Stimulated activated CD4-positive, alpha-beta T cell treated with anti-CD3 and anti-CD28 coated beads, Interleukin-15, amount 100 ng/mL, for 24 hours (primary cell): ENCODE data around the gene TYW1B.
"Not testable (repeated sequence)": the region's sequence is repeated elsewhere in the genome, so short reads cannot be mapped to it uniquely, and the experiment has no call there.

Source experiments
- DNase-seq: peaks from one replicate; pipeline ENCODE4 v3.0.0-alpha.2; 2020

The TYW1B gene

GRCh38 chr7:72753781-72754180 is 74.2 kb downstream of the TYW1B start:
- DNase-seq, result no peak

DNA sequence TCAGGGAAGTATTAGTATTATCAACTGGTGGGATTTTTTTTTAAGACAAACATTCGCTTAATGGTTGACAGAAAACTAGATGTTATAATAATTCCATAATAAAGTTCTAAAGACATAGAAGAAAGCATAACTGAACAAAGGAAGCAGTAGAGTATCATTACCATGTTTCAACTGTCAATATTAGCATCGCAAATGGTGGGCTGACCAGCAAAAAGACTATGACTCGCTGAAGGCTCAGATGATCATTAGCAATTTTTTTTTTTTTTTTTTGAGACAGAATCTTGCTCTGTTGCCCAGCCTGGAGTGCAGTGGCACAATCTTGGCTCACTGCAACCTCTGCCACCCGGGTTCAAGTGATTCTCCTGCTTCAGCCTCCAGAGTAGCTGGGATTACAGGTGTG is 74.8 kb downstream of the TYW1B start:
- not testable (repeated sequence) for DNase-seq

DNA sequence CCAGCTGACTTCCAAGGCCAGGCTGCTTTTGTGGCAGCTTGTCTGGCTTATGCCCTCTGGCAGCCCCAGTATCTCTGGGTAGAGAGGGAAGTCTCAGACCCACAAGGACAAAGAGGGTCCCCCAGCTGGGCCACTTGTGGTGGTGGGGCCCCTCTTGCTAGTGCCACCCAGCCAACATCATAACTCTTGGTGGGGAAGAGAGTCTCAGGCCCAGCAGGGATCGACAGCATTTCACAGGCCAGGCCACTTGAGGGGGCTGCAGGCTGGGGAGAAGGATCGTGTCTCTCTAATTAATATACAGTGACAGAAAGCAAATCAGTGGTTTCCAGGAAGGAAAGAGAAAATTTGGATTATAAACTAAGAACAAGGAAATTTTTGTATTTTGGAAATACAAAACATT is 76.0 kb downstream of the TYW1B start:
- no peak for DNase-seq

DNA sequence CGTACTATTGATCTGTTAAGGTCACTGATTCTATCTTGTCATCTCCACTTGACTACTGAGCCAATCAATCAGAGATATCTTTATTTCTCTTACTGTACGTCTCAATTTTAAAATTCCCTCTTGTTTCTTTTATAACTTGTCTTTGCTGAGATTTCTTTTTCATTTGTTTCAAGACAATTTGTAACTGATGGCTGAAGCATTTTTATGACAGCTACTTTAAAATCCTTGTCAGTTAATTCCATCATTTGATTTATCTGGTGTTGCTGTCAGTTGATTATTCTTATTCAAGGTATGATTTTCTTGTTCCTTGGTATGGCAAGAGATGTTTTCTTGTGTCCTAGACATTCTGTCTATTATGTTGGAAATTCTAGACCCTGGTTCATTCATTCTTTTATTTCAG is 76.6 kb downstream of the TYW1B start:
- DNase-seq, result no peak

DNA sequence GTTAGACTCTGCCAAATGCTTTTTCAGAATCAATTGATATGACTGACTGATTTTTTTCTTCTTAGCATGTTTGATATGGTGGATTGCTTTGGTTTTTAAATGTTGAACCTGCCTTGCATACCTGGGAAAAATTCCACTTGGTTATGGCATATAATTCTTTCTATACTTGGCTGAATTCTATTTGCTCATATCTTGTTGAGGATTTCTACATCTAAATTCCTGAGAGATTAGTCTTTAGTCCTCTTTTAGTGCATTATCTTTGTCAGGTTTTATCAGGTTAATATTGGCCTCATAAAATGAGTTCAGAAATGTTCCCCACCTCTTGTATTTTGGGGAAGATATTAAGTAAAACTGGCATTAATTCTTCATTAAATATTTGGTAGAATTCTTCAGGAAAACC is 79.4 kb downstream of the TYW1B start:
- not testable (repeated sequence) for DNase-seq

GRCh38 chr7:72744244-72744926 is 83.6 kb downstream of the TYW1B start:
- DNase-seq, result not testable (repeated sequence)

- not testable (repeated sequence) for DNase-seq
Observed at GRCh38 chr7:72743801-72744200, 84.2 kb downstream of the TYW1B start.

DNA sequence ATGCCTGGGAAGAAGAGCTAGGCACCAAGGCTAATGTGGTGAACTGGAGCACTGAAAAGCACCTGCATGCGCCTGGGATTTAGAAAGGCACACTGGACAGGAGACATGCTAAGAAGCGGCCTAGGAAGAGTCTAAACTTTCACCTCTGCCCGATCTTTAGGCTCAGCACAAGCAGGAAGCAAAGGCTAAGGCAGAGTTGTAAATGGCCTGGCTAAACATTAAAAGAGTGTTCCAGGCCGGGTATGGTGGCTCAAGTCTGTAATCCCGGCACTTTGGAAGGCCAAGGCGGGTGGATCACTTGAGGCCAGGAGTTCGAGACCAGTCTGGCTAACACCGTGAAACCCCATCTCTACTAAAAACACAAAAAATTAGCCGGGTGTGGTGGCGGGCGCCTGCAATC is 88.3 kb downstream of the TYW1B start:
- not testable (repeated sequence) for DNase-seq

- DNase-seq, result not testable (repeated sequence)
Observed at GRCh38 chr7:72735855-72736254, 92.1 kb downstream of the TYW1B start.

DNA sequence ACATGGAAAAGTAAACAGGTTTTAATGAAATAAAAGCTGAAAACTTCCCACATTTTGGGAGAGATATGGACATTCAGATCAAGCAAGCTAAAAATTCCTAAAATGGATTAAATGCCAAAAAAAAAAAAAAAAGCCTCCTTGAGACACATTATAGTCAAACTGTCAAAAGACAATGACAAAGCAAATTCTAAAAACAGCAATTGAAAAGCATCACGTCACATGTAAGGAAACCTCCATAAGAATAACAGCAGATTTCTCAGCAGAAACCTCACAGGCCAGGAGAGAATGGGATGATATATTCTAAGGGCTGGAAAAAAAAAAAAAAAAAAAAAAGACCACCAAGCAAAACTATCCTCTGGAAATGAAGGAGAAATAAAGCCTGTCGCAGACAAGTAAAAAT is 97.2 kb downstream of the TYW1B start:
- DNase-seq, result not testable (repeated sequence)

DNA sequence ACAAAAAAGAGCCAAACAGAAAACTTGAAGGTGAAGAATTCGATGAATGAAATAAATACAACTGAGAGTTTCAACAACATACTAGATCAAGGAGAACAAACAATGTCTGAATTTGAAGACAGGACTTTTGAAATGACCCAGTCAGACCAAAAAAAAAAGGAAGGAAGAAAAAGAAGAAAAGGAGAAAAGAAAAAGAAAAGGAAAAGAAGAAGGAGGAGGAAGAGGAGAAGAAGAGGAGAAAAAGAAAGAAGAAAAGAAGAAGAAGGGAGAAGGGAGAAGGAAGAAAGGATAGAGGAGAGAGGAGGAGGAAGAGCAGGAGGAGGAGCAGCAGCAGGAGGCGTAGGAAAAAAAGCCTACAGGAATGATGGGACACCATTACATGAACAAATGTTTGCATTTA is 97.6 kb downstream of the TYW1B start:
- not testable (repeated sequence) for DNase-seq

DNA sequence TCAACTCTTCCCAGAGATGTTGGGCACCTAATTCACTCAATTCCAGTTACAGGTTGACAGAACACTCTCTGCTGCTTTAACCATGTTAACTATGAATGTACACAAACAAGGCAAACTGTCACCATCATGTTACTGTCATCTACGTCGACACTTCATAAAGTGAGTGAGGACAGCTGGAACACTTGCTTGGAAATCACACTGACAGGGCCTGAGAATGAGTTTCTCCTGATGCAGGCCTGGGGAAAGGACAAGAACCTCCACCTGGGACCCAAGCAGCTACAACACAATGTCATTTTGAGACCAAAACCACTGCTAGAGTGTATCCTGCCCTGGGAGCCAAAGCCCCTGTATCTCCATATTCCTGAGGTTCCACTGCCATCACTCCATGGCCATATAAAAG is 98.9 kb downstream of the TYW1B start:
- DNase-seq, result not testable (repeated sequence)

DNA sequence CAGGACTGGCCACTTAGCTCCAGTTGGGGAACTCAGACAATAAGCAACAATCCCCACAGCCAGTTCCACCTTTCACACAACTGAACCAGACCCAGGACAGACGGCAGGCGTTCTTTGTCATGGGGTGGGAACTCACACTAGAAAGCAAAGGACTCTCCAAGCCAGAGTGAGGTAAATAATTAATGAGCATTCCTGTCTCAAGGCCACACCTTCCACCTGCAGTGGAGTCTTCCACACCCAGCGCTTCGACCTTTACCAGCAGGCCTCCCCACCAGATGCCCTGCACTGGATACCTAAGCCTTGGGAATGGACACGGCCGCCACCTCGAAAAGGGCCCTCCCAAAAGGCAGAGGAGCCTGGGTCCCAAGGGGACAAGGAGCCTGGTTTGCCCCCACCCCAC is 105.3 kb downstream of the TYW1B start:
- not testable (repeated sequence) for DNase-seq

- DNase-seq, result not testable (repeated sequence)
Observed at GRCh38 chr7:72720890-72721289, 107.1 kb downstream of the TYW1B start.

GRCh38 chr7:72717252-72717774 is 110.7 kb downstream of the TYW1B start:
- DNase-seq, result not testable (repeated sequence)

DNA sequence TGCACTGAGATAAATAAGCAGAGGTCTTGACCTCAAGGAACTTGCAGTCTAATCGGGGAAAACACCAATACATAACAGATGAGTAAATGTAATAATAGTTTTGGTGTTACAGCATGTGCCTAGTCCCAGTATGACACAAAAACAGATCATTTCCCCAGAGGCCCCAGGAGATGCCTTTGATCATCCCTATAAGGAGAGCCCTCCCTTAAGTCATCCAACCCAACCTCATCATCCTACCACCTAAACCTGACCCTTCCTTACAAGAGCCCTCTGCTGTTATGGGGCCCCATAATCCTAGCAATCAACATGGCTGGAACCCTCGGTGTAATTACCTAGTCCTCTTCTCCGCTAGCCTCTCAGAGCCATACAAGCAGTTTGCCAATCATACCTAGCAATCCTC is 116.1 kb downstream of the TYW1B start:
- DNase-seq, result not testable (repeated sequence)

DNA sequence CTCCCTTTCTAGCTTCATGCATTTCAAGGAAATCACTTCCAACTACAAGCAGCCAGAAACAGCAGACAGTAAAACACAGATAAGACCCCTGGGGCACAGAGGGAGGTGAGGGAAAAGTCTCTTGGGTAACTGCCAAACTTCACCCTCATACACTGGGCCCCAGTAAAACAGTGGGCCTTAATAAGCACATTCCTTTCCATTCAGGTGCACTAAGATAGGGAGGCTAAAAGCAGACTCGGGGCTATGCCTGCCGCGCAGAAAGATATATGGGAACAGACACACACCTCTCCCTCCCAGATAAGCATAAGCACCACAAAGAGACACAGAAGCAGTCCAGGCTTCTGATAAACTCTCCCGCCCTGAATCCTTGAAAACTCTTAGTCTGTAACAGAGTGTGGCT is 117.0 kb downstream of the TYW1B start:
- no peak for DNase-seq

GRCh38 chr7:72709909-72710308 is 118.1 kb downstream of the TYW1B start:
- DNase-seq, result no peak

- DNase-seq, result not testable (repeated sequence)
Observed at GRCh38 chr7:72708371-72709050, 119.5 kb downstream of the TYW1B start.

GRCh38 chr7:72706521-72706920 is 121.5 kb downstream of the TYW1B start:
- no peak for DNase-seq

DNA sequence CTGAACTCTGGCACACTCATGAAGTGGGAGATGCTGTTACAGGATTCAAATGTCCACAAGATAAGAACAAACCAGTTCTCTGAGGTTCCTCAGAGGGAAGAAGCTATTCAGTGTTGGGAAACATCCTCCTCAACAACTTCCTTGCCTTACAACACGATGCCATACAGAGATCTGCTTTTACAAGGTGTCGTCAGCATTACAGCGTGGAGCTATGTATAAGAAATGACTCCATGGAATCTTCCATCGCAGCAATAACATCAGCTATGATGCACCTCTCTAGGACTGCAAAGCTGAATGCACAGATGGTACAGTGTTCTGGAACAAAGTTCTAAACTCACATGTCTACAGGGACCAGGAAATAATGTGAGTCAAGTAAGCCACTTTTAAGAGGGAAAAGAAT is 122.3 kb downstream of the TYW1B start:
- DNase-seq, result not testable (repeated sequence)

- no peak for DNase-seq
Observed at GRCh38 chr7:72704894-72705293, 123.1 kb downstream of the TYW1B start.

DNA sequence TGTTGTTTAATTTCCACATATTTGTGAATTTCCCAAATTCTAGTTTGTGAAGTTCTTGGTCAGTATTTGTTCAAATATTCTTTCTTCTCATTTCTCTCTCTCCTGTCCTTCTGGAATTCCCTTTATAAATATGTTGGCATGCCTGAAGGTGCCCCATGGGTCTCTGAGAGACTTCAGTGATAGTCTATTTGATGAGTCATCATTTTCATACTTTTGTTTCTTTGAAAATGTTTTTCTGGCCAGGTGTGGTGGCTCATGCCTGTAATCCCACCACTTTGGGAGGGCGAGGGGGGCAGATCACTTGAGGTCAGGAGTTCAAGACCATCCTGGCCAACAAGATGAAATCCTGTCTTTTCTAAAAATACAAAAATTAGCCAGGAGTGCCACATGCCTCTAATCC is 127.5 kb downstream of the TYW1B start:
- DNase-seq, result not testable (repeated sequence)

GRCh38 chr7:72697066-72697465 is 130.9 kb downstream of the TYW1B start:
- DNase-seq, result not testable (repeated sequence)
